Pancreas (tissue), 10 donors: ENCODE results near the gene STARD4. TPM values are rescaled to one million over a fixed set of nuclear protein-coding genes. Genes with fewer than 3 reads are reported as not detected.

Experiments
- ATAC-seq, 4 donors: fragments of 200-7000 bp; cut with Tn5 transposase; one replicate each; pipeline versions ENCODE4 v1.8.0 to v1.9.1; 2020; ENCODE audit warnings: mild to moderate bottlenecking in 4 of 4, moderate library complexity in 4 of 4
- DNase-seq, 6 donors: peaks; one replicate each; pipeline ENCODE4 v3.0.0-alpha.2; 2020
- FAIRE-seq: peaks from 2 replicates; lab custom pipeline; 2012; peaks lifted over from hg19 to GRCh38; lab: Jason Lieb, UNC
- H3K27ac ChIP-seq, 4 donors: fragments of 200-600 bp; sonication (generic); 1 replicate in 3 of 4; 2 replicates in 1 of 4; pipeline versions ENCODE4 v1.5.0 to v1.8.0; 2020
- H3K27me3 ChIP-seq, 4 donors: fragments of 200-600 bp; one replicate each; pipeline ENCODE4 v1.8.0; 2021
- H3K36me3 ChIP-seq, 3 donors: fragments of 200-600 bp; sonication (generic) in 1 of 3; one replicate each; pipeline versions ENCODE4 v1.5.0 to v1.8.0; 2020 to 2021
- H3K4me1 ChIP-seq, 3 donors: fragments of 200-600 bp; one replicate each; pipeline ENCODE4 v1.8.0; 2021
- H3K4me3 ChIP-seq, 4 donors: fragments of 200-600 bp; sonication (generic) in 2 of 4; one replicate each; pipeline versions ENCODE4 v1.5.0 to v1.8.0; 2020 to 2021
- H3K9me3 ChIP-seq, 4 donors: fragments of 200-600 bp; one replicate each; pipeline ENCODE4 v1.8.0; 2021
- WGBS, 2 donors: extraction: QIAGEN DNeasy Blood & Tissue Kit; methylation state at CpG; one replicate each; pipeline ENCODE4 v1.1.7; 2013; 5-methylcytosine and 5-hydroxymethylcytosine counted together
- intact Hi-C, 3 donors: fragments of 100-400 bp; cut with DNase I; formaldehyde crosslinking; loops; one replicate each; pipeline versions ENCODE4 v1.11.1 to v1.14.2; 2022
- polyA plus RNA-seq, 2 donors: library from polyadenylated mRNA; stranded (reverse); fragments of 200-250 nt; gene quantifications; one replicate each; pipeline ENCODE4 v1.2.3, GENCODE V29; 2013
- total RNA-seq, 6 donors: library from RNA; stranded (reverse); fragmentation: NEBNext Ultra II Directional in 4 of 6; extraction: Animal tissue kit (Norgen Biotek cat#: 25700) in 4 of 6; gene quantifications; one replicate each; pipeline versions ENCODE4 v1.2.1 to v1.2.4, GENCODE V29; 2021 to 2023
- TF ChIP-seq, protein P1 (sequence below), 4 donors: fragments of 200-600 bp; sonication (generic) in 3 of 4; IDR thresholded peaks; one replicate each; pipeline versions ENCODE4 v1.5.0 to v1.8.0; 2021; ENCODE audit warnings: antibody characterized with exemption in 4 of 4
- donor health status: healthy with polysubstance abuse.
- donor health status: DM: no; HTN: no; CAD: no; lungs with moderate emphysema.
- donor health status: DM: no; HTN: no; CAD: no.
- donor health status: control.
- donor health status: control.
- donor health status: Bipolar disorder and iron deficiency.
- donor health status: DM: yes; HTN: yes; CAD: no.
- donor health status: DM: no; HTN: no; CAD: no.
- donor health status: DM: no; HTN: no; CAD: no.
- donor health status: DM: yes; HTN: yes; CAD: no.

The STARD4 gene
- total and polyA plus RNA-seq, 8 donors, result 1.4 to 7.1 (median 3.3) TPM

- no peaks in the 10 kb centered on the region for H3K9me3 ChIP-seq
- H3K4me3 ChIP-seq, result no peak overlapping the region
- intact Hi-C loops, result no loop called here
- 67 to 81% methylated on average over 3 of the region's 3 CpGs for WGBS, 2 donors
- no peaks in the 10 kb centered on the region for H3K27me3 ChIP-seq
- DNase-seq (no peak), ATAC-seq (no peak), FAIRE-seq (no peak)
- TF ChIP-seq, protein P1, sequence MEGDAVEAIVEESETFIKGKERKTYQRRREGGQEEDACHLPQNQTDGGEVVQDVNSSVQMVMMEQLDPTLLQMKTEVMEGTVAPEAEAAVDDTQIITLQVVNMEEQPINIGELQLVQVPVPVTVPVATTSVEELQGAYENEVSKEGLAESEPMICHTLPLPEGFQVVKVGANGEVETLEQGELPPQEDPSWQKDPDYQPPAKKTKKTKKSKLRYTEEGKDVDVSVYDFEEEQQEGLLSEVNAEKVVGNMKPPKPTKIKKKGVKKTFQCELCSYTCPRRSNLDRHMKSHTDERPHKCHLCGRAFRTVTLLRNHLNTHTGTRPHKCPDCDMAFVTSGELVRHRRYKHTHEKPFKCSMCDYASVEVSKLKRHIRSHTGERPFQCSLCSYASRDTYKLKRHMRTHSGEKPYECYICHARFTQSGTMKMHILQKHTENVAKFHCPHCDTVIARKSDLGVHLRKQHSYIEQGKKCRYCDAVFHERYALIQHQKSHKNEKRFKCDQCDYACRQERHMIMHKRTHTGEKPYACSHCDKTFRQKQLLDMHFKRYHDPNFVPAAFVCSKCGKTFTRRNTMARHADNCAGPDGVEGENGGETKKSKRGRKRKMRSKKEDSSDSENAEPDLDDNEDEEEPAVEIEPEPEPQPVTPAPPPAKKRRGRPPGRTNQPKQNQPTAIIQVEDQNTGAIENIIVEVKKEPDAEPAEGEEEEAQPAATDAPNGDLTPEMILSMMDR (IDR thresholded peaks at IDR 0.05), result no peak
- H3K4me1 ChIP-seq, result no peaks in the 10 kb centered on the region
- H3K36me3 ChIP-seq, result no peaks in the 10 kb centered on the region
- H3K27ac ChIP-seq, result no peak overlapping the region
Observed at GRCh38 chr5:111556501-111556900, 44.2 kb upstream of the STARD4 start.

DNA sequence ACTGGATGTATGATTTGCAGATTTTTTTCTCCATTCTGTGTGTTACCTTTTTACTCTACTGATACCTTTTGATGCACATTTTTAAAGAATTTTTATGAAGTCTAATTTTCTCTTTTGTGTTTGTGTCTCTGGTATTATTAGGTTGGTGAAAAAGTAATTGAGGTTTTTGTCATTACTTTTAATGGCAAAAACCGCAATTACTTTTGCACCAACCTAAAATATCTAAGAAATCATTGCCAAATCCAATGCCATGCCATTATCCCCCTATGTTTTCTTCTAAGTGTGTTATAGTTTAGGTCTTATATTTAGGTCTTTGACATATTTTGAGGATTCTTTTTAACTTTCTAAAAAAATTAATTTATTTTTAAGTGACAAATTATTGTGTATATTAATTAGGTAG is 43.4 kb upstream of the STARD4 start:
- TF ChIP-seq, protein P1 (IDR thresholded peaks at IDR 0.05), result no peak
- H3K4me3 ChIP-seq, result no peak overlapping the region
- no peak overlapping the region for H3K27ac ChIP-seq
- no peak for FAIRE-seq
- no peak for ATAC-seq
- WGBS, 2 donors, result 66 to 87% methylated on average over 1 of the region's 1 CpG
- H3K36me3 ChIP-seq, result no peaks in the 10 kb centered on the region
- no peaks in the 10 kb centered on the region for H3K4me1 ChIP-seq
- DNase-seq, result no peak
- no peaks in the 10 kb centered on the region for H3K9me3 ChIP-seq
- intact Hi-C loops, result no loop called here
- H3K27me3 ChIP-seq, result no peaks in the 10 kb centered on the region

GRCh38 chr5:111553868-111554267 is 41.5 kb upstream of the STARD4 start:
- ATAC-seq, result no peak
- Histone ChIP-seq H3K36me3 (no peaks in the 10 kb centered on the region), H3K27me3 (no peaks in the 10 kb centered on the region), H3K4me1 (peaks cover 0 to 6% (median 0%) of the 10 kb centered on the region in 3 donors), H3K27ac (no peak overlapping the region), H3K4me3 (no peak overlapping the region), H3K9me3 (no peaks in the 10 kb centered on the region)
- WGBS, 2 donors, result 45 to 54% methylated on average over 1 of the region's 1 CpG
- DNase-seq, result no peak
- TF ChIP-seq, protein P1 (IDR thresholded peaks at IDR 0.05), result no peak
- intact Hi-C loops, result no loop called here
- FAIRE-seq, result no peak

DNA sequence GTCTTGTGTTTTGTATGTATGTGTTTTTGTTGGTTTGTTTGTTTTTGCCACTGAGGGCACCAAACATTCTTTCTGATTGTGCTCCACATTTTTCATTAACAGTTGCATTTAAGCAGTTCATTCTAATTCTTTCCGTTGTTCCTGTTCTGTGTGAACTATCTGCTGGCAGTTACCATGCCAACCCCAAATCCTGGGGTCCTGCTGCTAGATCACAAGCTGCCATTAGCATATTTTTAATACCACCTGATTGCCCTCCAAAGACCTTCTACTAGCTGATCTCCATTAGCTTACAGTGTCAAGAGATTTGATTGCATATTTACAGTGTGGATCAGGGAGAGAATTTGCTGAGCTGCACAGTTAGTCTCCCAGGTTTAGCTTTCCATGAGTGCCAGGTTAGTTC is 40.6 kb upstream of the STARD4 start:
- ATAC-seq, result no peak
- no peaks in the 10 kb centered on the region for H3K36me3 ChIP-seq
- WGBS, 2 donors, result 72 to 85% methylated on average over 1 of the region's 1 CpG
- intact Hi-C loops, result no loop called here
- no peak overlapping the region for H3K27ac ChIP-seq
- no peaks in the 10 kb centered on the region for H3K27me3 ChIP-seq
- TF ChIP-seq, protein P1 (IDR thresholded peaks at IDR 0.05), result no peak
- no peaks in the 10 kb centered on the region for H3K9me3 ChIP-seq
- no peak for FAIRE-seq
- peaks cover 0 to 7% (median 0%) of the 10 kb centered on the region in 3 donors for H3K4me1 ChIP-seq
- DNase-seq, result no peak
- H3K4me3 ChIP-seq, result no peak overlapping the region

- Histone ChIP-seq H3K27me3 (no peaks in the 10 kb centered on the region), H3K27ac (no peak overlapping the region), H3K36me3 (no peaks in the 10 kb centered on the region), H3K4me1 (peaks cover 0 to 7% (median 0%) of the 10 kb centered on the region in 3 donors), H3K9me3 (no peaks in the 10 kb centered on the region), H3K4me3 (no peak overlapping the region)
- TF ChIP-seq, protein P1 (IDR thresholded peaks at IDR 0.05), result no peak
- intact Hi-C loops, result no loop called here
- DNase-seq, result no peak
- no peak for ATAC-seq
- WGBS, 2 donors, result 81 to 87% methylated on average over 2 of the region's 2 CpGs
- no peak for FAIRE-seq
Observed at GRCh38 chr5:111552492-111552891, 40.2 kb upstream of the STARD4 start.
